ENCODE data around the gene SUCO. TPM values are rescaled to one million over a fixed set of nuclear protein-coding genes. Genes with fewer than 3 reads are reported as not detected.

The SUCO gene
- total RNA-seq, 1 donor from 2014 or later, result 63.7 TPM

DNA sequence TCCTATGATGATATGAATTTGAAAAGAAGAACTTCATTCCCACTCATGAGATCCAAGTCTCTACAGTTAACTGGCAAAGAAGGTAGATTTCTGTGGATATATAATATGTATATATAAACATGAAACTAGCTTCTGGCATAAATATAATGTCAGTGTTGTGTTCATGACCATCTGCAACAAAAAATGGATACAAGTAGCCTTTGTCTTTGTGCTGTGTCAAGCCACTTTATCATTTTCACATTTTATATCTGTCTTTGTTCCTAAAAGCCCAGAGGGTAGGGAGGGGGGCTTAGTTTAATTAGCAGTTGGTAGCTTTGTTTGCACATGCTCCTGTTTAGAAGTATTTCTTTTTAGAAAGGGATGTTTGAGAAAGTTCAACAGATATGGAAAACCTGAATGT lies 69.8 kb downstream of the SUCO start:
- H3K4me1 Mint-ChIP-seq (ENCODE audit: low read depth, unreplicated experiment), result peaks cover 12% of the 10 kb centered on the region
- Histone ChIP-seq H3K4me1 (ENCODE audit: insufficient read depth, low read length) (no peaks in the 10 kb centered on the region), H3K79me2 (ENCODE audit: insufficient read depth, low read length) (no peaks in the 10 kb centered on the region), H3K9me3 (ENCODE audit: insufficient read depth, low read depth, low read length) (no peaks in the 10 kb centered on the region), H3K27ac (ENCODE audit: low read depth, low read length) (no peak overlapping the region), H3K27me3 (ENCODE audit: insufficient read depth, low read length) (no peaks in the 10 kb centered on the region), H4K20me1 (ENCODE audit: insufficient read depth, low read length) (no peaks in the 10 kb centered on the region), H3K36me3 (ENCODE audit: insufficient read depth, low read length) (peaks cover 11% of the 10 kb centered on the region), H3K4me3 (ENCODE audit: insufficient read depth, low read depth, low read length) (no peak overlapping the region), H3K9ac (ENCODE audit: low read length) (no peak overlapping the region), H2AFZ (ENCODE audit: low read depth, low read length) (no peak overlapping the region), H3K4me2 (ENCODE audit: low read length) (no peak overlapping the region)
- H3K36me3 Mint-ChIP-seq (ENCODE audit: low read depth, unreplicated experiment), result peaks cover 9% of the 10 kb centered on the region
- no peaks in the 10 kb centered on the region for H3K9me3 Mint-ChIP-seq (ENCODE audit: unreplicated experiment)
- no peaks in the 10 kb centered on the region for H3K27me3 Mint-ChIP-seq (ENCODE audit: low read depth, unreplicated experiment)
- FAIRE-seq (no peak), DNase-seq (ENCODE audit: low read depth) (no peak)
- H3K27ac Mint-ChIP-seq (ENCODE audit: unreplicated experiment), result no peak overlapping the region
- H3K4me3 Mint-ChIP-seq (ENCODE audit: unreplicated experiment), result no peak overlapping the region
- TF ChIP-seq, protein P1, sequence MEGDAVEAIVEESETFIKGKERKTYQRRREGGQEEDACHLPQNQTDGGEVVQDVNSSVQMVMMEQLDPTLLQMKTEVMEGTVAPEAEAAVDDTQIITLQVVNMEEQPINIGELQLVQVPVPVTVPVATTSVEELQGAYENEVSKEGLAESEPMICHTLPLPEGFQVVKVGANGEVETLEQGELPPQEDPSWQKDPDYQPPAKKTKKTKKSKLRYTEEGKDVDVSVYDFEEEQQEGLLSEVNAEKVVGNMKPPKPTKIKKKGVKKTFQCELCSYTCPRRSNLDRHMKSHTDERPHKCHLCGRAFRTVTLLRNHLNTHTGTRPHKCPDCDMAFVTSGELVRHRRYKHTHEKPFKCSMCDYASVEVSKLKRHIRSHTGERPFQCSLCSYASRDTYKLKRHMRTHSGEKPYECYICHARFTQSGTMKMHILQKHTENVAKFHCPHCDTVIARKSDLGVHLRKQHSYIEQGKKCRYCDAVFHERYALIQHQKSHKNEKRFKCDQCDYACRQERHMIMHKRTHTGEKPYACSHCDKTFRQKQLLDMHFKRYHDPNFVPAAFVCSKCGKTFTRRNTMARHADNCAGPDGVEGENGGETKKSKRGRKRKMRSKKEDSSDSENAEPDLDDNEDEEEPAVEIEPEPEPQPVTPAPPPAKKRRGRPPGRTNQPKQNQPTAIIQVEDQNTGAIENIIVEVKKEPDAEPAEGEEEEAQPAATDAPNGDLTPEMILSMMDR (IDR thresholded peaks at IDR 0.05; ENCODE audit: insufficient read depth, low read depth, low read length), result no peak
- no peak for TF ChIP-seq EZH2 (IDR thresholded peaks at IDR 0.05; ENCODE audit: insufficient read depth, low read length)

DNA sequence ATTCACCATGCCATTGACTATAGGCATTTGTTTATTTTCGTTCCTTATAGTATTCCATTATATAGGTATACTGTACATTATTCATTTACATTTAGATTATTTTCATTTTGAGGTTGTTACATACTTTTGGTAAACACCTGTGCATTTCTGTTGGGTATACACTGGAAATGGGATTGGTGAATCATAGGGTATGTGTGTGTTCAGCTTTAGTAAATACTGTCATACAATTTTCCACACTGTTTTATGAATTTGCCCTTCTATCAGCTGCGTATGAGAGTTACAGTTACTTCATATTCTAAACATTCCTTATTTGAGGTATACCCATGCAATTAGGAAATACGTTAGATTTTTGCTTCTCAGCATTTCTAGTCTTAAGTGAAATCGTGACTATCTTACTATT lies 70.9 kb downstream of the SUCO start:
- Histone ChIP-seq H3K27me3 (ENCODE audit: insufficient read depth, low read length) (no peaks in the 10 kb centered on the region), H3K4me1 (ENCODE audit: insufficient read depth, low read length) (no peaks in the 10 kb centered on the region), H3K9me3 (ENCODE audit: insufficient read depth, low read depth, low read length) (no peaks in the 10 kb centered on the region), H3K4me2 (ENCODE audit: low read length) (no peak overlapping the region), H3K79me2 (ENCODE audit: insufficient read depth, low read length) (no peaks in the 10 kb centered on the region), H3K9ac (ENCODE audit: low read length) (no peak overlapping the region), H3K4me3 (ENCODE audit: insufficient read depth, low read depth, low read length) (no peak overlapping the region), H3K36me3 (ENCODE audit: insufficient read depth, low read length) (peaks cover 11% of the 10 kb centered on the region), H3K27ac (ENCODE audit: low read depth, low read length) (no peak overlapping the region), H4K20me1 (ENCODE audit: insufficient read depth, low read length) (no peaks in the 10 kb centered on the region), H2AFZ (ENCODE audit: low read depth, low read length) (no peak overlapping the region)
- H3K27ac Mint-ChIP-seq (ENCODE audit: unreplicated experiment), result no peak overlapping the region
- H3K4me1 Mint-ChIP-seq (ENCODE audit: low read depth, unreplicated experiment), result peaks cover 18% of the 10 kb centered on the region
- H3K9me3 Mint-ChIP-seq (ENCODE audit: unreplicated experiment), result no peaks in the 10 kb centered on the region
- TF ChIP-seq, protein P1 (IDR thresholded peaks at IDR 0.05; ENCODE audit: insufficient read depth, low read depth, low read length), result no peak
- no peak for TF ChIP-seq EZH2 (IDR thresholded peaks at IDR 0.05; ENCODE audit: insufficient read depth, low read length)
- H3K27me3 Mint-ChIP-seq (ENCODE audit: low read depth, unreplicated experiment), result no peaks in the 10 kb centered on the region
- DNase-seq (ENCODE audit: low read depth), result no peak
- no peak for FAIRE-seq
- no peak overlapping the region for H3K4me3 Mint-ChIP-seq (ENCODE audit: unreplicated experiment)
- H3K36me3 Mint-ChIP-seq (ENCODE audit: low read depth, unreplicated experiment), result peaks cover 1% of the 10 kb centered on the region

DNA sequence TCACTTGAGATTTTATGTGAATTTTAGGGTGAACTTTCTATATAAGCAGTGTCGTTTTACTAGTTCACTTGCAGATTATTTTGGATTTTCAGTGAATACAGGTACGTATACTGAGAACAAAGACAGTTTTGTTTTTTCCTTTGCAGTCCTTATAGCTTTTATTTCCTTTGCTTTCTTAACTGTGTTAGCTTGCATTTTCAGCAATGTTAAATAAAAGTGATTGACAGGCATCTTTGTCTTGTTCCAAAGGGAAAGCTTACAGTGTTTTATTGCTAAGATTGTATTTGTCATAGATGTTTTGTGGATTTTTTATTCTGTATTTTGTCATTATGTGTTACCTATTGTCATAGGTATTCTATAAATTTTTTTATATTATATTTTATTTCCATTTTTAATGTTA lies 72.7 kb downstream of the SUCO start:
- Mint-ChIP-seq H3K36me3 (ENCODE audit: low read depth, unreplicated experiment) (peaks cover 3% of the 10 kb centered on the region), H3K9me3 (ENCODE audit: unreplicated experiment) (no peaks in the 10 kb centered on the region), H3K27ac (ENCODE audit: unreplicated experiment) (no peak overlapping the region), H3K4me1 (ENCODE audit: low read depth, unreplicated experiment) (peaks cover 18% of the 10 kb centered on the region), H3K4me3 (ENCODE audit: unreplicated experiment) (no peak overlapping the region), H3K27me3 (ENCODE audit: low read depth, unreplicated experiment) (no peaks in the 10 kb centered on the region)
- no peaks in the 10 kb centered on the region for H3K9me3 ChIP-seq (ENCODE audit: insufficient read depth, low read depth, low read length)
- no peaks in the 10 kb centered on the region for H3K4me1 ChIP-seq (ENCODE audit: insufficient read depth, low read length)
- TF ChIP-seq, protein P1 (IDR thresholded peaks at IDR 0.05; ENCODE audit: insufficient read depth, low read depth, low read length), result no peak
- TF ChIP-seq EZH2 (IDR thresholded peaks at IDR 0.05; ENCODE audit: insufficient read depth, low read length), result no peak
- no peak overlapping the region for H2AFZ ChIP-seq (ENCODE audit: low read depth, low read length)
- FAIRE-seq (no peak), DNase-seq (ENCODE audit: low read depth) (no peak)
- no peak overlapping the region for H3K4me3 ChIP-seq (ENCODE audit: insufficient read depth, low read depth, low read length)
- H3K4me2 ChIP-seq (ENCODE audit: low read length), result no peak overlapping the region
- peaks cover 7% of the 10 kb centered on the region for H3K36me3 ChIP-seq (ENCODE audit: insufficient read depth, low read length)
- no peaks in the 10 kb centered on the region for H3K79me2 ChIP-seq (ENCODE audit: insufficient read depth, low read length)
- H3K9ac ChIP-seq (ENCODE audit: low read length), result no peak overlapping the region
- H4K20me1 ChIP-seq (ENCODE audit: insufficient read depth, low read length), result no peaks in the 10 kb centered on the region
- no peaks in the 10 kb centered on the region for H3K27me3 ChIP-seq (ENCODE audit: insufficient read depth, low read length)
- H3K27ac ChIP-seq (ENCODE audit: low read depth, low read length), result no peak overlapping the region

Data from astrocyte (in vitro differentiated cells and primary cell).